ENCODE data around the gene ERN1.

GRCh38 chr17:64172510-64172909 is 42.6 kb upstream of the ERN1 start:
- TF ChIP-seq CTCF (tag by site-specific recombination; IDR thresholded peaks at IDR 0.05), result no peak
- no peak for TF ChIP-seq ATF2 (tag by site-specific recombination; IDR thresholded peaks at IDR 0.05; ENCODE audit: low read depth)
- no peak for TF ChIP-seq ZNF140 (tag by site-specific recombination; IDR thresholded peaks at IDR 0.05)
- TF ChIP-seq TSHZ1 (tag by site-specific recombination; IDR thresholded peaks at IDR 0.05; ENCODE audit: borderline replicate concordance), result no peak
- TF ChIP-seq ZNF580 (tag by site-specific recombination; IDR thresholded peaks at IDR 0.05), result no peak
- no peak for TF ChIP-seq ZNF830 (tag by site-specific recombination; IDR thresholded peaks at IDR 0.05; ENCODE audit: low read depth)
- no peak for TF ChIP-seq ZSCAN23 (tag by site-specific recombination; IDR thresholded peaks at IDR 0.05)
- no peak for TF ChIP-seq ZBTB44 (tag by site-specific recombination; IDR thresholded peaks at IDR 0.05)
- TF ChIP-seq ZNF785 (tag by site-specific recombination; IDR thresholded peaks at IDR 0.05), result no peak

Measured in HEK293 (cell line).